Measurements from ENCODE around the gene COPS9. TPM values are rescaled to one million over a fixed set of nuclear protein-coding genes. Genes with fewer than 3 reads are reported as not detected.

Gene COPS9
- total RNA-seq, 1 experiment from 2014 or later = 134 TPM

DNA sequence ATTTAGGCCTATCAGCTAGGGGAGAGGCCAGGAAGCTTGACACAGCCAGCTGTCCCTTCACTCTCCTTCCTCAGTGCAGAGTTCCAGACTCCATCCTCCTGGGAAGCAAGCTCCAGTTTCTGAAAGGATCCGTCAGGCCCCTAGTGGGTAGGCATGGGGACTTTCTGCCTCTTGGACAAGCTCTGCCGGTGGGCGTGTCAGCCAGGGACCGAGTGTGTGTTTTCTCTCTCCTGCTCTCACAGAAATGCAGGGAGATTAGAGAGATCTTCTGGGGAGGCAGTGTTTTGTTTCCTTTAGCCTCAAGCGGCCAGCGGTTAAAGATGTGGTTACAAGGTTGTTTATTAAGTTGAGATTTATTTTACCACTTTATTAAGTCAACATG lies 34.2 kb upstream of the COPS9 start:
- TF ChIP-seq, protein P1, sequence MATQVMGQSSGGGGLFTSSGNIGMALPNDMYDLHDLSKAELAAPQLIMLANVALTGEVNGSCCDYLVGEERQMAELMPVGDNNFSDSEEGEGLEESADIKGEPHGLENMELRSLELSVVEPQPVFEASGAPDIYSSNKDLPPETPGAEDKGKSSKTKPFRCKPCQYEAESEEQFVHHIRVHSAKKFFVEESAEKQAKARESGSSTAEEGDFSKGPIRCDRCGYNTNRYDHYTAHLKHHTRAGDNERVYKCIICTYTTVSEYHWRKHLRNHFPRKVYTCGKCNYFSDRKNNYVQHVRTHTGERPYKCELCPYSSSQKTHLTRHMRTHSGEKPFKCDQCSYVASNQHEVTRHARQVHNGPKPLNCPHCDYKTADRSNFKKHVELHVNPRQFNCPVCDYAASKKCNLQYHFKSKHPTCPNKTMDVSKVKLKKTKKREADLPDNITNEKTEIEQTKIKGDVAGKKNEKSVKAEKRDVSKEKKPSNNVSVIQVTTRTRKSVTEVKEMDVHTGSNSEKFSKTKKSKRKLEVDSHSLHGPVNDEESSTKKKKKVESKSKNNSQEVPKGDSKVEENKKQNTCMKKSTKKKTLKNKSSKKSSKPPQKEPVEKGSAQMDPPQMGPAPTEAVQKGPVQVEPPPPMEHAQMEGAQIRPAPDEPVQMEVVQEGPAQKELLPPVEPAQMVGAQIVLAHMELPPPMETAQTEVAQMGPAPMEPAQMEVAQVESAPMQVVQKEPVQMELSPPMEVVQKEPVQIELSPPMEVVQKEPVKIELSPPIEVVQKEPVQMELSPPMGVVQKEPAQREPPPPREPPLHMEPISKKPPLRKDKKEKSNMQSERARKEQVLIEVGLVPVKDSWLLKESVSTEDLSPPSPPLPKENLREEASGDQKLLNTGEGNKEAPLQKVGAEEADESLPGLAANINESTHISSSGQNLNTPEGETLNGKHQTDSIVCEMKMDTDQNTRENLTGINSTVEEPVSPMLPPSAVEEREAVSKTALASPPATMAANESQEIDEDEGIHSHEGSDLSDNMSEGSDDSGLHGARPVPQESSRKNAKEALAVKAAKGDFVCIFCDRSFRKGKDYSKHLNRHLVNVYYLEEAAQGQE (IDR thresholded peaks at IDR 0.05; ENCODE audit: insufficient read depth in 1 of 2, low read depth in 2 of 2, low read length in 1 of 2) = no peak
- TF ChIP-seq TCF7L2 (IDR thresholded peaks at IDR 0.05; ENCODE audit: low read depth, low read length) (no peak), POLR2AphosphoS5 (IDR thresholded peaks at IDR 0.05; ENCODE audit: low read depth, low read length) (no peak), SIN3A (IDR thresholded peaks at IDR 0.05; ENCODE audit: borderline replicate concordance, insufficient read depth, low read depth, low read length) (no peak)
- TF ChIP-seq, protein P2, sequence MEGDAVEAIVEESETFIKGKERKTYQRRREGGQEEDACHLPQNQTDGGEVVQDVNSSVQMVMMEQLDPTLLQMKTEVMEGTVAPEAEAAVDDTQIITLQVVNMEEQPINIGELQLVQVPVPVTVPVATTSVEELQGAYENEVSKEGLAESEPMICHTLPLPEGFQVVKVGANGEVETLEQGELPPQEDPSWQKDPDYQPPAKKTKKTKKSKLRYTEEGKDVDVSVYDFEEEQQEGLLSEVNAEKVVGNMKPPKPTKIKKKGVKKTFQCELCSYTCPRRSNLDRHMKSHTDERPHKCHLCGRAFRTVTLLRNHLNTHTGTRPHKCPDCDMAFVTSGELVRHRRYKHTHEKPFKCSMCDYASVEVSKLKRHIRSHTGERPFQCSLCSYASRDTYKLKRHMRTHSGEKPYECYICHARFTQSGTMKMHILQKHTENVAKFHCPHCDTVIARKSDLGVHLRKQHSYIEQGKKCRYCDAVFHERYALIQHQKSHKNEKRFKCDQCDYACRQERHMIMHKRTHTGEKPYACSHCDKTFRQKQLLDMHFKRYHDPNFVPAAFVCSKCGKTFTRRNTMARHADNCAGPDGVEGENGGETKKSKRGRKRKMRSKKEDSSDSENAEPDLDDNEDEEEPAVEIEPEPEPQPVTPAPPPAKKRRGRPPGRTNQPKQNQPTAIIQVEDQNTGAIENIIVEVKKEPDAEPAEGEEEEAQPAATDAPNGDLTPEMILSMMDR (IDR thresholded peaks at IDR 0.05) = no peak
- in situ Hi-C loops (cut with HindIII; ENCODE audit: low pct_unique_long_range_greater_than_20kb, low sequenced_read_pairs) = no loop called here
- intact Hi-C loops (cut with micrococcal nuclease; ENCODE audit: unreplicated experiment) = no loop called here
- ChIA-PET CTCF (no interaction called here), POLR2A (interaction anchor here (0.6 kb wide), 1 partner anchor 498 kb away, joined by 3 read pairs; no protein-coding TSS in a partner anchor)
- H3K4me1 ChIP-seq (ENCODE audit: control insufficient read depth, insufficient read depth, low read length) = no peaks in the 10 kb centered on the region
- DNase-seq (ENCODE audit: low read depth, low spot score) = no peak
- no peak for ATAC-seq
- no peaks in the 10 kb centered on the region for H3K36me3 ChIP-seq (ENCODE audit: control insufficient read depth, insufficient read depth, low read length)
- H3K9me3 ChIP-seq (ENCODE audit: control insufficient read depth, insufficient read depth, low read depth, low read length) = no peaks in the 10 kb centered on the region
- peaks cover 7% of the 10 kb centered on the region for H3K27me3 ChIP-seq (ENCODE audit: control insufficient read depth, insufficient read depth, low read length)
- no TSS peak for BruUV-seq (replicated peaks)
- no peak overlapping the region for H3K27ac ChIP-seq (ENCODE audit: low read length)
- H3K4me3 ChIP-seq (ENCODE audit: low read depth in 2 of 2, low read length in 2 of 2) = no peak overlapping the region

DNA sequence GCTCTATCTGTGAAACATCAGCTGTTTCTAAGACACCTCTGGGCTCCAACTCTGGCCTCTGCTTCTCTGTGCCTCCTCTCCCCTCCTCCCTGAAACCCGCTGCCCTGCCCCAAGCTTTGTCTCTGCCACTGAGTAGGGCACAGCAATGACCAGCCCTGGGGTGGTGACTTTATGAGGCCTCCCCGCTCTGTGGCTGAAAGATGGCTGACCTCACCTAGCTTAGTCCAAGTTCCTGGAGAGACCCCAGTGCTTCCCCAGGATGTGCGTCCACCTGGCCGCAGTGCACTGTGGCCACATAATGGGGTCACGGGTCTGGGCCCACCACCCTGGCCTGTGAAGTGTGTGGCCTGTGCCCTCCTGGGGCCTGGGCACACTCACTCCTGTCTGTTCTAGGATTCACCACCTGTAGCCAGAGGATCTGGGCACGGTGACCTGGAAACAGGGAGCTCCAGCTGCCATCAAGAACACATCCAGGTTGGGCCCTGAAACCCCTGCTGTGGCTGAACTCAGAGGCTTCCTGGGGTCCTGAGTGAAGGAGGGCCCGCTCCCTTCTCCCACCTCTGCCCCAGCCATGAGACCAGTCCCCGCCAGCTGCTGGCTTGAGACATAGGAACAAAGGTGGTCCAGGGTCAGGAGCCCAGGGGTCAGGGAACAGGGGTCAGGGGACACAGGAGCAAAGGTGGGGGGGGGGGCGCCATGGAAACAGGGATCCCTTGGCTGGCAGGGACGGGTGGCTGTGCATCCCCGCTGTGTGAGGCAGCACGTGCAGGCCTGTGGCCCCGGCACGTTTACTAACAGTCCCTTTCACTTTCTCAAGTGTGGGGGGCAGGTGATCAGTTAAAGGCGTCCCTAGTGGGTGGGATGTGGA lies 33.6 kb upstream of the COPS9 start:
- H3K27ac ChIP-seq (ENCODE audit: low read length) = no peak overlapping the region
- ChIA-PET CTCF (no interaction called here), POLR2A (no interaction called here)
- ATAC-seq = no peak
- no peaks in the 10 kb centered on the region for H3K9me3 ChIP-seq (ENCODE audit: control insufficient read depth, insufficient read depth, low read depth, low read length)
- BruUV-seq (replicated peaks) = no TSS peak
- H3K36me3 ChIP-seq (ENCODE audit: control insufficient read depth, insufficient read depth, low read length) = no peaks in the 10 kb centered on the region
- H3K4me3 ChIP-seq (ENCODE audit: low read depth in 2 of 2, low read length in 2 of 2) = no peak overlapping the region
- H3K27me3 ChIP-seq (ENCODE audit: control insufficient read depth, insufficient read depth, low read length) = peaks cover 3% of the 10 kb centered on the region; the same call in 1 of the 2 replicates
- H3K4me1 ChIP-seq (ENCODE audit: control insufficient read depth, insufficient read depth, low read length) = no peaks in the 10 kb centered on the region
- DNase-seq (ENCODE audit: low read depth, low spot score) = no peak
- TF ChIP-seq, protein P1 (IDR thresholded peaks at IDR 0.05; ENCODE audit: insufficient read depth in 1 of 2, low read depth in 2 of 2, low read length in 1 of 2) = no peak
- TF ChIP-seq, protein P2 (IDR thresholded peaks at IDR 0.05) = no peak
- TF ChIP-seq TCF7L2 (IDR thresholded peaks at IDR 0.05; ENCODE audit: low read depth, low read length) (no peak), SIN3A (IDR thresholded peaks at IDR 0.05; ENCODE audit: borderline replicate concordance, insufficient read depth, low read depth, low read length) (no peak), POLR2AphosphoS5 (IDR thresholded peaks at IDR 0.05; ENCODE audit: low read depth, low read length) (no peak)
- in situ Hi-C loops (cut with HindIII; ENCODE audit: low pct_unique_long_range_greater_than_20kb, low sequenced_read_pairs) (no loop called here), intact Hi-C loops (cut with micrococcal nuclease; ENCODE audit: unreplicated experiment) (no loop called here)
